HepG2 (cell line): ENCODE data around the gene CTU1.

Experiments used
- ATF1 ChIP-seq: IDR thresholded peaks from 2 replicates; pipeline ENCODE4 v1.6.1; 2016; ENCODE audit warnings: mild to moderate bottlenecking, control low read depth
- CBX5 ChIP-seq: sonication (generic); formaldehyde crosslinking; IDR thresholded peaks from 2 replicates; pipeline ENCODE4 v1.4.0; 2020; ENCODE audit warnings: missing genetic modification reagents, borderline replicate concordance
- CTCF ChIP-seq: sonication (generic); formaldehyde crosslinking; IDR thresholded peaks from 2 replicates; pipeline ENCODE4 v1.5.0; 2020; ENCODE audit warnings: mild to moderate bottlenecking, missing genetic modification reagents, moderate library complexity
- FOXK2 ChIP-seq: fragments of 450-650 bp; IDR thresholded peaks from 2 replicates; pipeline ENCODE4 v1.6.1; 2016
- FOXP1 ChIP-seq, 2 experiments: fragments of 450-650 bp in 1 of 2; IDR thresholded peaks; 2 replicates each; pipeline ENCODE4 v1.6.1; 2017 to 2018; ENCODE audit warnings: antibody characterized with exemption in 1 of 2
- HNF4A ChIP-seq: sonication (generic); formaldehyde crosslinking; IDR thresholded peaks from 2 replicates; pipeline ENCODE4 v1.4.0; 2020; ENCODE audit warnings: missing genetic modification reagents
- MYC ChIP-seq: sonication (generic); formaldehyde crosslinking; IDR thresholded peaks from 2 replicates; pipeline ENCODE4 v1.9.0; 2021; ENCODE audit warnings: missing genetic modification reagents, borderline replicate concordance
- POLR2A ChIP-seq, 2 experiments: IDR thresholded peaks; 2 replicates each; pipeline ENCODE4 v1.6.1; 2011; ENCODE audit warnings: low read depth in 2 of 2, low read length in 2 of 2, mild to moderate bottlenecking in 1 of 2, moderate library complexity in 1 of 2; ENCODE audit not compliant: insufficient read depth in 1 of 2
- REST ChIP-seq, 2 experiments: IDR thresholded peaks; 2 replicates each; pipeline ENCODE4 v1.6.1; 2011 to 2012; ENCODE audit warnings: low read length in 2 of 2, borderline replicate concordance in 1 of 2, low read depth in 1 of 2, mild to moderate bottlenecking in 1 of 2, moderate library complexity in 1 of 2
- YEATS4 ChIP-seq: sonication (generic); formaldehyde crosslinking; IDR thresholded peaks from 2 replicates; pipeline ENCODE4 v1.4.0; 2020; ENCODE audit warnings: missing genetic modification reagents, borderline replicate concordance
- ZBTB10 ChIP-seq: sonication (generic); formaldehyde crosslinking; IDR thresholded peaks from 2 replicates; pipeline ENCODE4 v1.4.0; 2020; ENCODE audit warnings: missing genetic modification reagents, borderline replicate concordance
- ZNF225 ChIP-seq: sonication (generic); formaldehyde crosslinking; IDR thresholded peaks from 2 replicates; pipeline ENCODE4 v1.4.0; 2020; ENCODE audit warnings: mild to moderate bottlenecking, missing genetic modification reagents
- ZNF354B ChIP-seq: sonication (generic); formaldehyde crosslinking; IDR thresholded peaks from 2 replicates; pipeline ENCODE4 v1.8.0; 2022; ENCODE audit warnings: mild to moderate bottlenecking, missing genetic modification reagents

GRCh38 chr19:51147663-51148062, 39.5 kb upstream of the CTU1 start:
- TF ChIP-seq FOXK2: no peak
- TF ChIP-seq CTCF: no peak
- TF ChIP-seq FOXP1 (IDR thresholded peaks at IDR 0.05): no peak
- no peak for TF ChIP-seq FOXP1 (CRISPR knock-in tag; IDR thresholded peaks at IDR 0.05)
- no peak for TF ChIP-seq ZBTB10 (CRISPR knock-in tag)
- TF ChIP-seq CBX5 (CRISPR knock-in tag): no peak
- TF ChIP-seq REST (IDR thresholded peaks at IDR 0.05; ENCODE audit: borderline replicate concordance in 1 of 2, low read depth in 1 of 2, low read length in 2 of 2): no peak
- no peak for TF ChIP-seq YEATS4
- TF ChIP-seq POLR2A (IDR thresholded peaks at IDR 0.05; ENCODE audit: insufficient read depth in 1 of 2, low read depth in 2 of 2, low read length in 2 of 2): no peak
- TF ChIP-seq ZNF354B (CRISPR knock-in tag): no peak
- TF ChIP-seq MYC: no peak
- no peak for TF ChIP-seq ATF1 (CRISPR knock-in tag)
- no peak for TF ChIP-seq HNF4A
- no peak for TF ChIP-seq ZNF225 (CRISPR knock-in tag)
